Esophagus (tissue), 2 donors: ENCODE results near the gene TMEM222. TPM values are rescaled to one million over a fixed set of nuclear protein-coding genes. Genes with fewer than 3 reads are reported as not detected.

Source experiments
- H3K27ac ChIP-seq, 2 donors: one replicate each; pipeline ENCODE4 v1.5.1; 2013; ENCODE audit warnings: low read depth in 2 of 2, mild to moderate bottlenecking in 2 of 2, inconsistent platforms in 1 of 2, low read length in 1 of 2, moderate library complexity in 1 of 2
- H3K27me3 ChIP-seq, 2 donors: one replicate each; pipeline ENCODE4 v1.6.1; 2013; ENCODE audit warnings: low read length in 2 of 2, control low read depth in 1 of 2, mild to moderate bottlenecking in 1 of 2; ENCODE audit not compliant: insufficient read depth in 2 of 2, control insufficient read depth in 1 of 2
- H3K36me3 ChIP-seq, 2 donors: one replicate each; pipeline ENCODE4 v1.6.1; 2013; ENCODE audit warnings: low read length in 1 of 2; ENCODE audit not compliant: control insufficient read depth in 2 of 2, insufficient read depth in 2 of 2
- H3K4me1 ChIP-seq, 2 donors: one replicate each; pipeline ENCODE4 v1.6.1; 2013; ENCODE audit warnings: low read length in 1 of 2; ENCODE audit not compliant: control insufficient read depth in 2 of 2, insufficient read depth in 2 of 2
- H3K4me3 ChIP-seq, 2 donors: one replicate each; pipeline ENCODE4 v1.5.1; 2013; ENCODE audit warnings: low read length in 2 of 2, mild to moderate bottlenecking in 2 of 2, low read depth in 1 of 2, moderate library complexity in 1 of 2
- H3K9me3 ChIP-seq, 2 donors: one replicate each; pipeline ENCODE4 v1.6.1; 2013; ENCODE audit warnings: mild to moderate bottlenecking in 2 of 2, low read depth in 1 of 2, low read length in 1 of 2, moderate library complexity in 1 of 2; ENCODE audit not compliant: control insufficient read depth in 2 of 2, insufficient read depth in 1 of 2
- WGBS, 2 donors: extraction: QIAGEN DNeasy Blood & Tissue Kit; methylation state at CpG; one replicate each; pipeline ENCODE4 v1.1.7; 2013; 5-methylcytosine and 5-hydroxymethylcytosine counted together
- polyA plus RNA-seq, 2 donors: library from polyadenylated mRNA; stranded (reverse); fragments of 200-250 nt; gene quantifications; one replicate each; pipeline ENCODE4 v1.2.3, GENCODE V29; 2013
- donor health status: healthy with polysubstance abuse.
- donor health status: Bipolar disorder and iron deficiency.

Gene TMEM222
- polyA plus RNA-seq, 2 donors, result 31.5 to 46.6 TPM

GRCh38 chr1:27372022-27372807, 50.3 kb downstream of the TMEM222 start:
- Histone ChIP-seq H3K27me3 (no peaks in the 10 kb centered on the region), H3K4me3 (no peak overlapping the region), H3K36me3 (no peaks in the 10 kb centered on the region), H3K4me1 (peaks cover 2 to 11% of the 10 kb centered on the region in 2 donors), H3K27ac (no peak overlapping the region), H3K9me3 (no peaks in the 10 kb centered on the region)
- 71 to 72% methylated on average over 19 of the region's 19 CpGs for WGBS, 2 donors

- WGBS, 2 donors, result 67 to 85% methylated on average over 11 of the region's 11 CpGs
- Histone ChIP-seq H3K4me3 (no peak overlapping the region), H3K4me1 (peaks cover 0 to 6% of the 10 kb centered on the region in 2 donors), H3K27me3 (no peaks in the 10 kb centered on the region), H3K36me3 (no peaks in the 10 kb centered on the region), H3K27ac (peak overlapping the region in 1 of 2 donors; percentile 34), H3K9me3 (no peaks in the 10 kb centered on the region)
These were observed 51.1 kb downstream of the TMEM222 start for GRCh38 chr1:27372808-27373690.

- H3K9me3 ChIP-seq, result no peaks in the 10 kb centered on the region
- no peaks in the 10 kb centered on the region for H3K36me3 ChIP-seq
- H3K27ac ChIP-seq, result peak within 1 kb of the TSS in 1 of 2 donors; percentile 3
- H3K4me1 ChIP-seq, result peaks cover 4 to 7% of the 10 kb centered on the region in 2 donors
- WGBS, 2 donors, result 78 to 79% methylated on average over 4 of the region's 4 CpGs
- no peaks in the 10 kb centered on the region for H3K27me3 ChIP-seq
- H3K4me3 ChIP-seq, result no peak within 1 kb of the TSS
These were observed 52.6 kb downstream of the TMEM222 start, which contains the start of gene FCN3 for GRCh38 chr1:27374362-27375086. FCN3 (minus strand) TSS chr1:27374824; CDS start chr1:27374818, 6 bp downstream.

- Histone ChIP-seq H3K9me3 (no peaks in the 10 kb centered on the region), H3K4me3 (no peak overlapping the region), H3K27ac (peak overlapping the region; percentile 21 to 24), H3K36me3 (no peaks in the 10 kb centered on the region), H3K4me1 (peaks cover 4 to 27% of the 10 kb centered on the region in 2 donors), H3K27me3 (no peaks in the 10 kb centered on the region)
- WGBS, 2 donors, result 50 to 68% methylated on average over 12 of the region's 12 CpGs
These were observed 56.0 kb downstream of the TMEM222 start for GRCh38 chr1:27377760-27378495.

GRCh38 chr1:27379564-27380122, 57.7 kb downstream of the TMEM222 start:
- Histone ChIP-seq H3K4me1 (peaks cover 4 to 27% of the 10 kb centered on the region in 2 donors), H3K9me3 (no peaks in the 10 kb centered on the region), H3K27ac (peak overlapping the region; percentile 76 to 97), H3K36me3 (no peaks in the 10 kb centered on the region), H3K27me3 (no peaks in the 10 kb centered on the region), H3K4me3 (no peak overlapping the region)
- 46 to 54% methylated on average over 11 of the region's 11 CpGs for WGBS, 2 donors

- Histone ChIP-seq H3K27me3 (no peaks in the 10 kb centered on the region), H3K4me1 (peaks cover 4 to 27% of the 10 kb centered on the region in 2 donors), H3K27ac (peak overlapping the region; percentile 76 to 97), H3K9me3 (no peaks in the 10 kb centered on the region), H3K36me3 (no peaks in the 10 kb centered on the region), H3K4me3 (no peak overlapping the region)
- WGBS, 2 donors, result 58 to 75% methylated on average over 4 of the region's 4 CpGs
These were observed 58.3 kb downstream of the TMEM222 start for GRCh38 chr1:27380224-27380623.

- Histone ChIP-seq H3K4me3 (peak overlapping the region in 1 of 2 donors; percentile 54), H3K27ac (peak overlapping the region; percentile 76 to 97), H3K4me1 (peaks cover 4 to 27% of the 10 kb centered on the region in 2 donors), H3K9me3 (no peaks in the 10 kb centered on the region), H3K27me3 (no peaks in the 10 kb centered on the region), H3K36me3 (no peaks in the 10 kb centered on the region)
- 55 to 58% methylated on average over 12 of the region's 12 CpGs for WGBS, 2 donors
These were observed 59.1 kb downstream of the TMEM222 start for GRCh38 chr1:27380766-27381733.
